Suprapubic skin (tissue), 4 donors: ENCODE data around the gene DMKN. TPM values are rescaled to one million over a fixed set of nuclear protein-coding genes. Genes with fewer than 3 reads are reported as not detected.

ENCODE experiments used
- DNase-seq, 2 donors: peaks; one replicate each; pipeline ENCODE4 v3.0.0-alpha.2; 2019; ENCODE audit warnings: low spot score in 2 of 2
- H3K27ac ChIP-seq: fragments of 200-600 bp; sonication (generic); one replicate; pipeline ENCODE4 v1.5.1; 2019
- H3K27me3 ChIP-seq: fragments of 200-600 bp; sonication (generic); one replicate; pipeline ENCODE4 v1.5.1; 2019
- H3K36me3 ChIP-seq: fragments of 200-600 bp; sonication (generic); one replicate; pipeline ENCODE4 v1.5.1; 2019
- H3K4me1 ChIP-seq: fragments of 200-600 bp; sonication (generic); one replicate; pipeline ENCODE4 v1.5.1; 2019
- H3K4me3 ChIP-seq: fragments of 200-600 bp; sonication (generic); one replicate; pipeline ENCODE4 v1.5.1; 2019; ENCODE audit warnings: mild to moderate bottlenecking
- H3K9me3 ChIP-seq: fragments of 200-600 bp; sonication (generic); one replicate; pipeline ENCODE4 v1.5.1; 2019
- CTCF ChIP-seq, 2 donors: fragments of 200-600 bp in 1 of 2; fragments of 450-650 bp in 1 of 2; sonication (generic) in 1 of 2; IDR thresholded peaks; one replicate each; pipeline ENCODE4 v1.5.1; 2016 to 2019; ENCODE audit warnings: antibody characterized with exemption in 2 of 2, mild to moderate bottlenecking in 1 of 2, moderate library complexity in 1 of 2
- EP300 ChIP-seq: sonication (generic); formaldehyde crosslinking; IDR thresholded peaks from one replicate; pipeline ENCODE4 v1.6.1; 2017; ENCODE audit warnings: antibody characterized with exemption
- POLR2A ChIP-seq, 2 donors: fragments of 450-650 bp; IDR thresholded peaks; one replicate each; pipeline ENCODE4 v1.6.1; 2017; ENCODE audit warnings: antibody characterized with exemption in 2 of 2, mild to moderate bottlenecking in 2 of 2, moderate library complexity in 2 of 2
- POLR2AphosphoS5 ChIP-seq, 3 donors: sonication (generic); formaldehyde crosslinking; IDR thresholded peaks; one replicate each; pipeline ENCODE4 v1.6.1; 2017; ENCODE audit warnings: antibody characterized with exemption in 3 of 3
- WGBS: methylation state at CpG from one replicate; pipeline ENCODE4 v1.1.5; 2018; 5-methylcytosine and 5-hydroxymethylcytosine counted together
- total RNA-seq, 4 donors: library from RNA; depleted of rRNA; stranded (reverse); fragments of >200 nt; gene quantifications; one replicate each; pipeline ENCODE4 v1.1.0, GENCODE V29; 2016

DMKN gene
- total RNA-seq, 4 donors from 2014 or later, result 2,237 to 6,229 (median 5,437) TPM

- DNase-seq, result no peak
- H3K27ac ChIP-seq, result no peak overlapping the region
- H3K9me3 ChIP-seq, result no peaks in the 10 kb centered on the region
- no peak overlapping the region for H3K4me3 ChIP-seq
- H3K4me1 ChIP-seq, result peaks cover 13% of the 10 kb centered on the region
- peaks cover 71% of the 10 kb centered on the region for H3K27me3 ChIP-seq
- WGBS, result 92% methylated on average over 4 of the region's 18 CpGs
- TF ChIP-seq POLR2A (IDR thresholded peaks at IDR 0.05) (no peak), CTCF (IDR thresholded peaks at IDR 0.05) (no peak), EP300 (no peak), POLR2AphosphoS5 (IDR thresholded peaks at IDR 0.05) (no peak)
- H3K36me3 ChIP-seq, result no peaks in the 10 kb centered on the region
Observed at GRCh38 chr19:35560271-35560670, 46.8 kb upstream of the DMKN start.

GRCh38 chr19:35559781-35560180, 46.3 kb upstream of the DMKN start:
- Histone ChIP-seq H3K4me3 (no peak overlapping the region), H3K9me3 (no peaks in the 10 kb centered on the region), H3K36me3 (no peaks in the 10 kb centered on the region), H3K4me1 (peaks cover 13% of the 10 kb centered on the region), H3K27ac (no peak overlapping the region), H3K27me3 (peaks cover 66% of the 10 kb centered on the region)
- TF ChIP-seq CTCF (IDR thresholded peaks at IDR 0.05), result no peak
- no peak for TF ChIP-seq POLR2AphosphoS5 (IDR thresholded peaks at IDR 0.05)
- no peak for TF ChIP-seq POLR2A (IDR thresholded peaks at IDR 0.05)
- TF ChIP-seq EP300, result no peak
- WGBS, result 94% methylated on average over 22 of the region's 23 CpGs
- no peak for DNase-seq

- peaks cover 62% of the 10 kb centered on the region for H3K27me3 ChIP-seq
- no peak overlapping the region for H3K4me3 ChIP-seq
- 76% methylated on average over 10 of the region's 11 CpGs for WGBS
Observed at GRCh38 chr19:35559281-35559659, 45.8 kb upstream of the DMKN start.

DNA sequence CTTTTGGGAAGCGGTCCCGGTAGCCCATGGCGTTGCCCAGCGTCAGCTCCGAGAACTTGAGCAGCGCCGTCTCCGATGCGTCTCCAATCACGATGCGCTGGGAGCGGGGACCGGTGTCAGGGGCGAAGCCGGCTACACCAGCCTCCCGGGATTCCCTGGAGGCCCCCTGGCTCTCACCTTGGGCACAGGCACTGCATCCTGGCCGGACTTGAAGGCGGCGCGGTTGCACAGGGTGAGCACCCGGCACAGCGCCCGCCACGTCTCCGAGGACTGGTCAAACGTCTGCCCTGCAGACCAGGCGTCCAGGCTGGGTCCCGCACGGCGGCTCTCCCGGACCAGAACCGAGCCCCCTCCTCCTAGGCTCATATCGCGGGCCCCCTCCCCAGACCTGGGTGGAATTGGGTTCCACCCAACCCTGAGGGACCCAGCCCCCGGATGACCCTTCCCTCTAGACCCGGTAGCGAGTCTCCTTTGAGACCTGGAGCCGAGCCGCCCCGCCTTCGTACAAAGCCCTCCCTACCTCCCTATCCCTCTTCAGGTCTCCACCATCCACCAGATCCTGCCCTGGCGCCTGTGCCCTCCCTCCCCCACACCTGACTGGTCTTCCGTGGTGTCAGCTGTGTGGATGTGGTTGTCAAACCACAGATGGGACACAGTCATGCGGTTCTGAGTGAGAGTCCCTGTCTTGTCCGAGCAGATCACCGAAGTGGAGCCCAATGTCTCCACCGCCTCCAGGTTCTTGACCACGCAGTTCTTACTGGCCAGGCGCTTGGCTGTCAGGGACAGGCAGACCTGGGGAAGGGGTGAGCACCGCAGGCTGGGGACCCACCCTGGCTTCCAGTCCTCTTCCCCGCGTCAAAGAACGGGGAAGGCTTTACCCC, 45.2 kb upstream of the DMKN start:
- Histone ChIP-seq H3K27ac (no peak overlapping the region), H3K36me3 (no peaks in the 10 kb centered on the region), H3K9me3 (no peaks in the 10 kb centered on the region), H3K4me3 (peak overlapping the region; percentile 41), H3K27me3 (peaks cover 60% of the 10 kb centered on the region), H3K4me1 (peaks cover 13% of the 10 kb centered on the region)
- WGBS, result 46% methylated on average over 18 of the region's 53 CpGs
- no peak for TF ChIP-seq CTCF (IDR thresholded peaks at IDR 0.05)
- no peak for TF ChIP-seq EP300
- no peak for TF ChIP-seq POLR2AphosphoS5 (IDR thresholded peaks at IDR 0.05)
- TF ChIP-seq POLR2A (IDR thresholded peaks at IDR 0.05), result no peak
- DNase-seq, result no peak

More at GRCh38 chr19:35559281-35559659, 45.8 kb upstream of the DMKN start:
- TF ChIP-seq POLR2AphosphoS5 (IDR thresholded peaks at IDR 0.05) (no peak), EP300 (no peak), CTCF (IDR thresholded peaks at IDR 0.05) (no peak)
- H3K36me3 ChIP-seq, result no peaks in the 10 kb centered on the region
- peaks cover 13% of the 10 kb centered on the region for H3K4me1 ChIP-seq
- no peak for DNase-seq
- no peaks in the 10 kb centered on the region for H3K9me3 ChIP-seq
- no peak overlapping the region for H3K27ac ChIP-seq

DNA sequence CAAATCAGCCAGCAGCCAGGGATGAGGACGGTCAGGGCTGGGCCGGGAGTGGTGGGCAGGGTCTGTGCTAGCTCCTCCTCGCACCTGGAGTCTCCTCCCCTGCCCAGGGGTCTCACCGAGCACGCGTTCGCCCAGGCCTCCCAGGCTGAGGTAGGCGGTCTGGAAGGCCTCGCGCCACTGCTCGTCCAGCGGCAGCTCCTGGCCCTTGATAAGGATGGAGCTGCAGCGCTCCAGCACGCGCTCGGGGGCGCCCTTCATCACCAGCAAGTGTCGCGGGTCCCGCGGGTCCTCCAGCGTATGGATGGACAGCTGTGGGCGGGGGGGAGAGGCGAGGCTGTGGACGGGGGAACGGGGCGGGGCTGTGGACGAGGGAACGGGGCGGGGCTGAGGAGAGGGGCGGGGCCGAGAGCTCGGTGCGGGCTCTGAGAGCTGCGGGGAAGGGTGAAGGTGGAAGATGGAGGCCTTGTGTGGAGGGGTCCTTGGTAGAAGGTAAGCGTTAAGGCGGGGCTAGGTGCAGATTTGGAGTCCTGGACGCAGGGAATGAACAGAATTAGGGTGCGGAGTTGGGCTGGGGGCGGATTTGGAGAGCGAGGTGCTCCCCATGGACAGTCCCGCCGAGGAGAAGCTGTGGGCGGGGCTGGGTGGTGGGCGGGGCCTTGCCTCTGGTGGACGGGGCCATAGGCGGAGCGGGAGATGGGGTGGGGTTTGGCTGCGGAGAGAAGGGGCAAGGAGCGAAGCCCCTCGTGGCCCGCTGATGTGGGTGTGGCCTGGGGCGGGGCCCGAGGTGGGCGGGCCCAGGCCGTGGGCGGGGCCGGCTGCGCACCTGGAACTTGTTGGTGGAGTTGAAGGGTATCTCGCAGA, 44.3 kb upstream of the DMKN start:
- H3K36me3 ChIP-seq, result no peaks in the 10 kb centered on the region
- no peak overlapping the region for H3K27ac ChIP-seq
- peaks cover 13% of the 10 kb centered on the region for H3K4me1 ChIP-seq
- 6% methylated on average over 42 of the region's 60 CpGs for WGBS
- peak overlapping the region; percentile 41 for H3K4me3 ChIP-seq
- no peak for TF ChIP-seq POLR2A (IDR thresholded peaks at IDR 0.05)
- DNase-seq, result no peak
- H3K9me3 ChIP-seq, result no peaks in the 10 kb centered on the region
- H3K27me3 ChIP-seq, result peaks cover 52% of the 10 kb centered on the region
